Measurements from ENCODE around the gene KRTAP9-8. TPM values are rescaled to one million over a fixed set of nuclear protein-coding genes. Genes with fewer than 3 reads are reported as not detected.

KRTAP9-8 gene
- total and polyA plus RNA-seq, 2 of the 8 experiments (the other 6 are each of a cell fraction or from before 2014, with no cell fraction given): not detected

DNA sequence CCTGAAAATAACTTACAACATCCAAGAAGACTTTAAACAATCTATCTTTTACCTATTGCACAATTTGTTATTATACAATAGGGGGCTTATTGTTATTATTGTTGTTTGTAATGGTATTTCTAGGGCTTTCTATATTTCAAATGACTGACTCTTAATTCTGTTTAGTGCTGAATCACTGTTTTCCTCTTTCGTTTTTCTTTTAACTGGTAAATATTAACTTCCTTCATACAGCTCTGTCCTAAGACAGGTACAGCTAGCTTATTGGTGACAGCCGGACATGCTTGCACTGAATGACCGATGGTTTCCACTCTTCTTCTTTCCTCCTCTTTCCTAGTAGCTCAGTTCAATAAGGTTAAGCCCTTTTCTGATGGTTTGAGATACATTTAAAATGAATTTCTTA lies 49.3 kb downstream of the KRTAP9-8 start:
- Histone ChIP-seq H2AK5ac (ENCODE audit: low read depth, low read length) (no peak overlapping the region), H2BK5ac (ENCODE audit: low read depth, low read length) (no peak overlapping the region), H3K4ac (replicated peaks; ENCODE audit: insufficient read length, low read depth, low read length) (no peak overlapping the region), H3K27ac (ENCODE audit: low read depth, low read length) (no peak overlapping the region), H3K79me2 (ENCODE audit: control insufficient read depth in 1 of 2, insufficient read depth in 2 of 2, low read length in 2 of 2) (no peaks in the 10 kb centered on the region), H3K23ac (ENCODE audit: insufficient read length) (no peak overlapping the region), H2BK120ac (replicated peaks; ENCODE audit: low read depth, low read length) (no peak overlapping the region), H4K91ac (replicated peaks; ENCODE audit: insufficient read length, low read length) (no peak overlapping the region), H3K79me1 (ENCODE audit: low read depth, low read length) (no peaks in the 10 kb centered on the region), H2BK15ac (ENCODE audit: low read length) (no peak overlapping the region), H3K56ac (replicated peaks; ENCODE audit: insufficient read length, low read depth, low read length) (no peak overlapping the region), H4K8ac (ENCODE audit: extremely low read depth, insufficient read depth, low read length) (no peak overlapping the region), H3K18ac (ENCODE audit: extremely low read depth, low read length) (no peak overlapping the region), H3K9me3 (ENCODE audit: insufficient read depth in 2 of 2, low read depth in 1 of 2, low read length in 1 of 2) (no peaks in the 10 kb centered on the region), H4K20me1 (replicated peaks in 1 of 2; ENCODE audit: control insufficient read depth in 1 of 2, insufficient read depth in 2 of 2, low read length in 2 of 2) (no peaks in the 10 kb centered on the region), H2AFZ (ENCODE audit: low read length) (no peak overlapping the region), H3K9ac (replicated peaks in 1 of 4; ENCODE audit: extremely low read depth in 1 of 4, low read depth in 3 of 4, low read length in 3 of 4) (no peak overlapping the region), H4K5ac (ENCODE audit: insufficient read length, low read depth, low read length) (no peak overlapping the region), H3K4me2 (ENCODE audit: insufficient read depth in 1 of 2, low read depth in 2 of 2, low read length in 2 of 2) (no peak overlapping the region), H2BK12ac (ENCODE audit: low read depth, low read length) (no peak overlapping the region), H3K36me3 (ENCODE audit: control insufficient read depth in 2 of 4, insufficient read depth in 4 of 4, low read length in 3 of 4) (no peaks in the 10 kb centered on the region), H3K14ac (ENCODE audit: insufficient read length) (no peak overlapping the region), H3K23me2 (ENCODE audit: low read depth, low read length) (no peaks in the 10 kb centered on the region), H3K4me1 (replicated peaks in 1 of 4; ENCODE audit: control insufficient read depth in 3 of 4, insufficient read depth in 4 of 4, low read length in 3 of 4) (no peaks in the 10 kb centered on the region), H3K27me3 (replicated peaks in 1 of 4; ENCODE audit: control insufficient read depth in 3 of 4, extremely low read depth in 1 of 4, insufficient read depth in 3 of 4, low read length in 3 of 4) (no peaks in the 10 kb centered on the region), H2BK20ac (ENCODE audit: low read length) (no peak overlapping the region), H3K4me3 (ENCODE audit: extremely low read depth in 1 of 4, insufficient read depth in 2 of 4, low read depth in 3 of 4, low read length in 4 of 4) (no peak overlapping the region)
- FAIRE-seq (no peak), DNase-seq (ENCODE audit: low read depth in 1 of 2, low spot score in 2 of 2) (no peak)
- ChIA-PET POLR2A (ENCODE audit: partially characterized antibody) (interaction anchor here (0.7 kb wide), 1 partner anchor 13 kb away, joined by 3 read pairs; no protein-coding TSS in a partner anchor), CTCF (ENCODE audit: partially characterized antibody) (no interaction called here)
- 87% methylated on average over 3 of the region's 3 CpGs; no CpG with 5 or more reads in 1 of the 2 experiments for WGBS, 2 experiments (ENCODE audit: extremely low coverage in 1 of 2, insufficient coverage in 1 of 2, insufficient read length in 1 of 2, insufficient replicate concordance in 2 of 2, low coverage in 1 of 2, low lambda C conversion rate in 2 of 2, missing lambda C conversion rate in 1 of 2)
- TF ChIP-seq, protein P1, sequence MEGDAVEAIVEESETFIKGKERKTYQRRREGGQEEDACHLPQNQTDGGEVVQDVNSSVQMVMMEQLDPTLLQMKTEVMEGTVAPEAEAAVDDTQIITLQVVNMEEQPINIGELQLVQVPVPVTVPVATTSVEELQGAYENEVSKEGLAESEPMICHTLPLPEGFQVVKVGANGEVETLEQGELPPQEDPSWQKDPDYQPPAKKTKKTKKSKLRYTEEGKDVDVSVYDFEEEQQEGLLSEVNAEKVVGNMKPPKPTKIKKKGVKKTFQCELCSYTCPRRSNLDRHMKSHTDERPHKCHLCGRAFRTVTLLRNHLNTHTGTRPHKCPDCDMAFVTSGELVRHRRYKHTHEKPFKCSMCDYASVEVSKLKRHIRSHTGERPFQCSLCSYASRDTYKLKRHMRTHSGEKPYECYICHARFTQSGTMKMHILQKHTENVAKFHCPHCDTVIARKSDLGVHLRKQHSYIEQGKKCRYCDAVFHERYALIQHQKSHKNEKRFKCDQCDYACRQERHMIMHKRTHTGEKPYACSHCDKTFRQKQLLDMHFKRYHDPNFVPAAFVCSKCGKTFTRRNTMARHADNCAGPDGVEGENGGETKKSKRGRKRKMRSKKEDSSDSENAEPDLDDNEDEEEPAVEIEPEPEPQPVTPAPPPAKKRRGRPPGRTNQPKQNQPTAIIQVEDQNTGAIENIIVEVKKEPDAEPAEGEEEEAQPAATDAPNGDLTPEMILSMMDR (IDR thresholded peaks at IDR 0.05; ENCODE audit: control extremely low read depth in 1 of 3, insufficient read depth in 1 of 3, low read depth in 1 of 3, low read length in 3 of 3): no peak
- TF ChIP-seq CHD2 (IDR thresholded peaks at IDR 0.05; ENCODE audit: low read length) (no peak), ZNF274 (IDR thresholded peaks at IDR 0.05; ENCODE audit: borderline replicate concordance, extremely low read depth, low read length) (no peak), KDM1A (IDR thresholded peaks at IDR 0.05; ENCODE audit: borderline replicate concordance, low read length) (no peak), BCL11A (IDR thresholded peaks at IDR 0.05; ENCODE audit: low read depth in 2 of 2, low read length in 2 of 2) (no peak), CBX8 (IDR thresholded peaks at IDR 0.05; ENCODE audit: borderline replicate concordance, low read depth, low read length) (no peak), RNF2 (IDR thresholded peaks at IDR 0.05; ENCODE audit: borderline replicate concordance, low read depth, low read length, missing control alignments, poor library complexity, severe bottlenecking) (no peak), ATF2 (IDR thresholded peaks at IDR 0.05; ENCODE audit: low read length) (no peak), HDAC2 (IDR thresholded peaks at IDR 0.05; ENCODE audit: borderline replicate concordance in 1 of 2, low read depth in 2 of 2, low read length in 2 of 2) (no peak)

All from H1 (cell line).